ENCODE measurements around the gene CASZ1.

The CASZ1 gene

DNA sequence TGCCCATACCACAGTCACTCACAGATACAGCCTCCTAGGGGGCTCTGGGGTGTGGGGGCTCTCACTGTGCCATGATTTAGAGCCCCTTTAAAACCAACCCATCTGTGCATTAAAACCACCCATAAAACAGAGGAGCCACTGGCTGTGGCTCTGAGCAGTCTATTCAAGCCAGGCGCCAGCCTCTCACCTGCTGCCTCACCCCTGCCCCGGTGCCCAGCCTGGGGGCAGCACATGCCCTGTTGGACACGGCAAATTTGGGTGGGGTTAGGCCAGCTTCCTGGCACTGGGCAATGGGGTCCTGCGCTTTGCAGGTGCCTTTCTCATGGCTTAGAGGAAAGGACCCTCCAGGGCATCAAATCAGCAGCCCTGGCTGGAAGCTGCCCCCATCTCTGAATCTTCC is 73.1 kb downstream of the CASZ1 start:
- DNase-seq, result no peak

DNA sequence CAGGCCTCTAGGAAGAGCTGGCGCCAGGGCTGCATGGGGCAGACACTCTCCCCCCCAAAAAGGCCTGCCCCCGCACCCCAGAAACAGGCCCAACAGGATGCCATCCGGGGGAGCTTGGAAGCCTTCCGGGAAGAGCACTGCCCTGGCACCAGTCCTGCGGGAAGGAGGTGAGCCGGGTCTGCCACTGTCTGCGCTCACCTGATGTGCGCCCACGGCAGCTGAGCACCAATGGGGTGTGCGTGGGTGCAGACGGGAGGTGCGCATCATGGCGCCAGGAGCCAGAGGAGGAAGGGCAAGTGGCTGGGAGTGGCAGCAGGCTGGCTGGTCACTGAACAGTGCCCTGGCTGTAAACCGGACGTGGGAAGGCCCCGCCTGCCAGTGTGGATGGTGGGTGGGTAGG is 73.6 kb downstream of the CASZ1 start:
- no peak for DNase-seq

DNA sequence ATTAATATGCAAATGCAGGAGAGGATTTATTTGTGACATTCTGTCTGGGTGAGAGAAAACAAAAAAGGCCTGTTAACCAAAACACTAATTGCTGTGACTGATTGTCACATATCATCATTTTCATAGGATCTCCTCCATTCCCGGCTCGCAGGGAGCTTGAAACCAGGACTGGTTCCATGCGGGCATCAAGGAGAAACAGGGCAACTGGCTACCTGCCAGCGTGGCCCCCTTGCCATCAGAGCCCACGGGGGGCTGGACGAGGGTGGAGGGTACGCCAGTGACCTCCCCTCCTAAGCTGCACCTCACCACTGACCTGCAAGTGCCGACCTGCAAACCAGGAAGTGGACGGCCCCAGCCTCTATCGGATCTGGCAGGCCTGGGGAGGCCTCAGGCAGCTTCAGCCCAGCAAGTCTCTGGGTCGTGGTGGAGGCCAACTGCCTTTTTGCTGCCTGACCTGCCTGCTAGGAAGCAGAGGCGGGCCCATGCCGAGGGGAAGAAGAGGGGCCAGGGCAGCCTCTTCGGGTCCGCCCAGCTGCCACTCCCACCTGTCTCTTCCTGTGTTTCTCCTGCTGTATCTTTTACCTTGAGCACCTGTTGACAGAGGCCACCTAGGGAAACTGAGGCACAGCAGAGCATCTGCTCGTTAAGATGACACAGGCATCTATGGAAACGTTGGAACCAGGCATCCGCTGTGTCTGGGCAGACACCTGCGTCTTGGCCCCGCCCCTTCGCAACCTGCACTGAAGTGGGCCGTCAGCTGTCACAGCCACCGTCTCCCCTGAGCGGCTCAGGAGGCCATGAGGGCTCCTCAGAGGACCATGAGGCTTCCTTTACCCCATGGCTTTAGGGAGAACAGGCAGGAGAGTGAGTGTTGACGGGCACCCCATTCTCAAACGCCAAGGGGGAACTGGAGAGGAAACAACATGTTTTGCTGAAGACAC is 74.8 kb downstream of the CASZ1 start:
- no peak for DNase-seq

DNA sequence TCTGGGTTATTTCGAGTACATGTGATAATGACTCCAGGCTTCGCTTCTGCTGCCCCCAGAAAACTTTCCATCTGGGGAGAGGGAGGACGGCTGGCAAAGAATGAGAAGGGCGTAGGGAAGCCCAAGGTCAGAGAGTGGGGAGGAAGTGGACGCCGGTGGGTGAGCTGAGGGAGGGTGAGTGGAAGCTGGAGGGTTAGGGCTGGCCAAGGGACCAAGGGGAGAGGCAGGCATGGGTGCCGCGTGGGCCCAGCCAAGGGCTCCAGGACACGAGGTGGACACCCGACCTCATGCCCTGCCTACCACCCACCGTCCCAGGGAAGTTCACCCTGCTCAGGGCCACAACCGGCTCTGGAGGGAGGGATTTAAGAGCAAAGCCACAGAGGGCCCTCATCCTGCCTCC is 75.8 kb downstream of the CASZ1 start:
- DNase-seq, result no peak

DNA sequence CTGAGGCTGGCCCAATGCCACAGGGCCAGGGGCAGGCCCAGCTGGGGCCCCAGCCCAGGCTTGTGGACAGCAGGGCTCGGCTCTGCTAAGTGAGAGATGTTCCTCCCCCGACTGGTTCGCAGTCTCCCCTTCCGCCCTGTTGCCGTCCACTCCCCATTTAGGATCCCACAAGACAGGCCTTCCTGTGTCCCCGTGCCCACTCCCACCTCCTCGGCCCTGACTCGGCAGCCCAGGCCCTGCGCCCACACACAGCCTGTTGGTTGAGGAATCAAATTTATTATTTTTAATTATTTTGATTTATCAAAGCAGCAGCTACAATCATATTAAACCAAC is 78.4 kb downstream of the CASZ1 start:
- DNase-seq, result no peak

DNA sequence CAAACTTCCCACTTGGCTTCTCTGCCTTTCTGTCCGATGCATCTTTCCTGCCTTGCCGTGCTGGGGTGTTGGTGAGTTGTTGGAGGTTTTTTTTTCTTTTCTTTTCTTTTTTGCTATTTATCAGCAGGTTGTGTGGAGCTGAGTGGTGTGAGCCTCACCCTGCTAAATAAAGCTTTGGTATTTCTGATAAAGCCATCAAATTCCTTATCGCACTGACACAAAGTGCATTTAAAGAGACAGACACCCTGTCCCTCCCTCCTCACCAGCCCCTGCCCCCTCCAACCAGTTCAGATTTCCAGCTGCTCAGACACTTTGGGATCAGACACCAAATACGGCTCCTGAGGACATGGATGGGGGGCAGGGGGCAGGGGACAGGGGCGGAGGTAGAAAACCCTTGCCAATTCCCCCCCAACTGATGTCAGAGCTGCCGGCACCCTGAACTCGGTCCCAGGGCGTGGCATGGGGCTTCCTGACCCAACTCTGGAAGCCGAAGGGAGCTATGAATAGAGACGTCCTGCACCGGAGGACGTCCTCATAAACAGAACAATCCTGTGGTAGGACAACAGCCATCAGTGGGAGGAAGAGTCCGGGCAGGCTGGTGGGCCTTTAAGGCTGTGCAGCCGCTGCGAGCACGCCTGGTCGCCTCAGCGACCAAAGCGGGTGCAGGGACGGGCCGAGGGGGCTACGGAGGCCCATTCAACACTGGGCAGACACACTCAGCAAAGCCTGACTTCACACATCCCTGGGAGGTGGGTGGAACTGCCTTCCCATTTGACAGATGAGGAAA is 79.0 kb downstream of the CASZ1 start:
- DNase-seq, result no peak

DNA sequence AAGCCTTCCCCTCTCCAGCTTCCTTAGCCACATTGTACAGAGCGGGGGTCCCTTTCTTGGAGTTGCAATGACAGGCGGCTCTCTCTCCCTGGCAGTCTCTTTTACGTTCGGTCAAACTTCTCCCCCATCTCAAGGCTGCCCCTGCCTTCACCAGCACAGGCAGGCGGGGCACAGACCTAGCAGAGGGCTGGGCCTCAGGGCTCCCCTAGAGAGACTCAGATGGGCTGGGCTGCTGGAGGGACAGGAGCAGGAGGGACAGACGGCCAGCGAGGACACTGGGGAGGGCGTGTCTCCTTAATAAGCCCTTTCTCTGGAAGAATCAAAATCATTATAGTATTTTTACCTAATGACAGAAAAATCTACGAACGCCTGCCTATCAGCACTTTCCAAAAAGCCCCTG is 79.6 kb downstream of the CASZ1 start:
- DNase-seq, result no peak

DNA sequence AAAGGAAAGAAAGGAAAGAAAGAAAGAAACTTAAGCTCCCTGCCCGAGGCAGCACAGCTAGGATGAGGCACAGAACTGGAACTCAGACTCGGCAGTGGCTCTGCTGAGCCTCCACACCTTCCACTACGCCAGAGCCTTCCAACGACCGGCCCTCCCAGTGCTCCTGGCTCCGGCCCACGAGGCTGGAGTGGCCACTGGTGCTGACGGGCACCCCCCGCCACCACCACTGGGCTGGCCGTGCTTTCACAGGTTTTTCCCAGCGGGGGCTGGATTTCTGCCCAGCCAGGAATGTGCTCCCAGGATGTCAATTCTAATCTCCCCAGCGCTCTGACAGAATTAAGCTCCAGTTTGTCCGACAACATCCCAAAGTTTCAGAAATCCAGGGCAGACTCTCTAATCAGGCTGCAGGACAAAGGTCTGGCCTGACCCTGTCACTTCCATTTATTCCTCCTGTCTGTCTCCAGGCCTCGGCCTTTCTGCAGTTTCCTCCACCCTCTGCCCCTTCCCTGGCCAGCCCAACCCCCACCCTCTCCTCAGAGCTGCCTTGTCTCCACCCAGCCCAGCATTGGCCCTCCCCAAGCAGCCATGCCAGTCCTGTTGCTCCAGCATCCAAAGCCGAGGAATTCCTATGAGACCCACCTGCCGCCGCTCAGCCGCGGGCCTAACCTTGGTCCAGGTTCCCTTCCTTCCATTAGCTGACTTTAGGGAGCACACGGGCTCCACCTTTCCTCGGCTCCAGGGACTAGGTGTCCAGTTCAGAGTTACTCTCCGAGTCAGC is 81.9 kb downstream of the CASZ1 start:
- DNase-seq, result no peak

DNA sequence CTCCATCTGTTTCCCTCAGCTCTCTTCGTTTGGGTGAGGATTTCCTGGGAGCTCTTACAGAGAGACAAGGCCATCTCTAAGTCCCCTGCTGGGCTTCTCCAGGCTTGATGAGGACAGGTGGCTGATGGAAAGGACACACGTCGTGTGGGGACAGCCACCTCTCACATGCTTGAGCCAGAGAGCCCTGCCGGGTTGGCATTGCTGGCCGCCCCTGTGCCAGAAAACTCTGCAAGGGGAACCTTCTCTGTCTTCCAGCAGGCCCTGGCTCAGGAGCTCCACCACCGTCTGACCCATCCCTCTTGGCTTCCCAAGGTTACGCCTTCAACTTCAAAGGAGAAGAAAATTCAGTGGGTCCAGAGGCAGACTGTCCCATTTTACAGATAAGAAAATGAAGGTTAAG is 82.8 kb downstream of the CASZ1 start:
- DNase-seq, result no peak

DNA sequence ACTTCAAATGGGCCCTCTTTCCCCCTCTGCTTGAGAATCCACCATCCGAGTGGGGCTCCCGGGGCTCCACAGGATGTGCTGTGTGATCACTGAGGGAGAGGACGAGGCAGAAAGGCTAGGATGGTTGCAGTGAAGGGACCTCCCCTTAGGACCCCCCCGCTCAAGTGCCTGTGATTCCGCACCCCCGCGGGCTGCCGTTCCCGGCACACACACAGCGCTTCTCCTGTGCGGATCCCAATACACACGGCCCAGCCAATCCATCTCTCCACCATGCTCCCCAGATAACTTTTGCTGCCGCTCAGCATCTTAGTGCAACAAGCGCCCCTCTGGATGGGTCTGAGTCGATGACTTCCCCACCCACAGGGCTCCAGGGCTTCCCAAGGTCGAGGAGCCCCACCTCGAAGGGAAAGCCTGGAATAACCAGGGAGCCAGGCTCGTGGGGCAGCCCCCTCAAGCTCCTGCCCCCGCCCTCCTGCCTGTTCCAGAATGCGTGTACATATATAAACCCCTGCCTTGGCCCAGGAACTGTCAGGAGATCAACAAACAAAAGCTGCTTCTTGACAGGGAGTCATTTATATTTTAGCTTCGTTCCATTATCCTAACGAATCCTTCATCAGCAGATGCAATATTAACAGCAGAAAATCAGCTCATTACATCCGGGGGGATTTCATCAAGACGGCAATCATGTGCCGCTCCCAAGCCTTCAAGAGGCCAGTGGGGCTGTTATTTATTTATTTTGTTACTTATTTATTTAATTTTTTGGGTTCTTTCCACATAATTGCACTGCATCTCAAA is 83.7 kb downstream of the CASZ1 start:
- DNase-seq, result no peak

DNA sequence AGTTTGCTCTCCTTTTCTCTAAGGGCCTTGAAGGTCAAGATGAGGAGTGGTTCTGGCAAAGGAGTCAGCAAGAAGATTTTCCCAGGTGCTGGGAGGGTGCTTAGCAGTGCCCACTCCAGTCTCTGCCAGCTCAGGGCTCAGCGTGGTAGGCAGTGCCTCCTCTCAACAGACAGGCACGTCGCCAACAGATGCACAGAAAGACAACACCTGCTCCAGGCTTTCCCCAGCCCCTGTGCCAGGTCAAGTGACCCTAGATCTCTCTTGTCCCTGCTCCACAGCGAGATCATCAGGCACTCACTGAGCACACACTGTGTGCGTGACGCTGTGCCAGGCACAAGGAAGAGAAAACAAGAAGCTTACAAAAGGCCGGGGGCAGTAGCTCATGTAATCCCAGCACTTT is 86.0 kb downstream of the CASZ1 start:
- no peak for DNase-seq

DNA sequence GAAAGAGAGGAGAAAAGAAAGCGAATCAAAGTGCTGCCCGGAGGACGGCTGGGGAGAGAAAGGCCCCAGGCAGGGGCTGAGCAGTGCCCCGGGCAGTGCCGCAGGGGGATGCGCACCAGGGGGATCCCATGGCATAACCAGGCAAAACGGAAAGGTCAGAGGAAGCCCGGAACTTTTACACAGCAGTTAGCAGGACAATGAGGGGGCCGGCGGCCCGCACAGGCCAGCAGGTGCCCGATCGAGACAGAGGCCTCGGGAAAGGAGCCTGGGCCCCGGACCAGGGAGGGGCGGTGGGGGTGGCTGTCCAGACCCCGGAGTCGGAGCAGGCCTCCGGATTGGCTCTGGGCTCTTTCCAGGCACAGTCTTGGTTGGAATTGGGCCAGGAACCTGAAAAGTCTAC is 86.8 kb downstream of the CASZ1 start:
- DNase-seq, result no peak

DNA sequence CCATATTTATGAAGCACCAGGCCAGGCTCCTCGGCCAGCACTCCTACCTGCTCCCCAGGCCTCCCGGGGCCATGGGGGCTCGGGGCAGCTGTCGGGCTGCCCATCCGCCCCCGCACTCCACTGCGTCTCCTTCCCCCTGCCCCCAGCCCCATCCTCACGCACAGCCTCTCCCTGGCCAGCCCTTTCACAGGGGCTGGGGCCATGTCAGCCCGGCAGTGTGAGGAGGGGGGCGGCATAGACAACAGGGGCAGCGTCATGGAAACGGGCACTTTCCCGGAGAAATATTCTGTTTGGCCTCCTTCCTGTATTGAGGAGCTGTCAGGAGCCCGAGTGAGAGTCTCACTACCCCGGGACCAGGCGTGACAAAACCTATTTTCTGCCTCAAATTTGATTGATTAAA is 87.3 kb downstream of the CASZ1 start:
- DNase-seq, result no peak

DNA sequence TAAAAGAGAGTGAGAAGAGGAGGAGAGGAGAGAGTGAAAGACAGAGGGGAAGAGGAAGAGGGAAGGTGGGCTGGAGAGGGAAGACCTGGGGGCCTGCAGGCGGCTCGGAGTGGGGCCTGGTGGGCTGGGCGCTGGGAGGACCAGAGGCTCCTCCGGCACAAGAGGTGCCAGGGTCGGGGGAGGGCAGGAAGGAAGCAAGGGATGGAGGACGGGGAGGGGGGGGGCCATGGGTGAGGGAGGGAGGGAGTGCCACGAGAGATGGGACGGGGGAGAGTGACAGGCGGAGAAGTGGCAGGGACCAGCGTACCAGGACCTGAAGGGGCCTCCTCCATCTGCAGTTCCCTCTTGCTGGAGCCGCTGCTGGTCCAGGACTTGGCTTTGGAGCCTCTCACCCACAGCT is 87.7 kb downstream of the CASZ1 start:
- no peak for DNase-seq

DNA sequence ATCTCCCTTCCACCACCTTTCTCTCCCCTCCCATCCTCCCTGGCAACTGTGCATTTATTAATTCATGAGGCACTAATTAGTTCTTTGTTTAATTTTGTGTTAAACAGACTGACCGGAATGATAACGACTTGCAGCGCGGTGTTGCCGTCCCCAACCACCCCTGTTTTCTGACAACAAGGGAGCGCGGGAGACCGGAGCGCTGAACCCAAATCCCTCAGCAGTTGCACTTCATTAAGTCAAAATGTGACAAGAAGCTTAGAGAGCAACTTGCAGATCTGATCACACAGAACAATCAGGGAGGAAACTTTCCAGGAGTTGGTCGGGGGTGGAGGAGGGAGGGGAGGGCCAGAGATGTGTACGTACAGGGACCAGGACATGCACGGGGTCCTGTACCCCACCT is 89.2 kb downstream of the CASZ1 start:
- no peak for DNase-seq

DNA sequence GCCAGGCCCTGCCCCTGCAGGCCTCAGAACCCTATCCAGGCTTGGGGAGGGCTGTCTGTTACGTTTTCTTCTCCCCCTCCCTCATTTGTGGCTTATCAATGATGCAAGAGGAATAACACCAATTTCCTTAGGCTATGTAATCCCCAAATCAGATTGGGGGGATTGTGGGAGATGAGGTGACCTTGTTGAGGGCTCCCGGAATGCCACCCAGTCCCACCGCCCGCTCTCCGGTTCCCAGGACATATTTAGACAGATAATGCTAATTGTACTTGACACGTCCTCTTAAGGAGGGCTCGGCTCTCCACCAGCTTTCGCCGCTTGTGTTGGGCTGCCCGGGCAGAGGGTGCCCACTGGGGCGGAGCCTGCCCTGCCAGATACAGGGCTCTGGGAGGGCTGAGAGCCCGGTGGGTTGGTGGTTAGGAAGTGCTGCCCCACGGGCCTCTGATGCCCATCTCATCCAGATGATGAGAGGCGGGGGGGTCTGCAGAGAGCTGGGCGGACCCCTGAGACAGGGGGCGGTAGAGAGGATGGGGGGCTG is 90.0 kb downstream of the CASZ1 start:
- DNase-seq, result no peak

DNA sequence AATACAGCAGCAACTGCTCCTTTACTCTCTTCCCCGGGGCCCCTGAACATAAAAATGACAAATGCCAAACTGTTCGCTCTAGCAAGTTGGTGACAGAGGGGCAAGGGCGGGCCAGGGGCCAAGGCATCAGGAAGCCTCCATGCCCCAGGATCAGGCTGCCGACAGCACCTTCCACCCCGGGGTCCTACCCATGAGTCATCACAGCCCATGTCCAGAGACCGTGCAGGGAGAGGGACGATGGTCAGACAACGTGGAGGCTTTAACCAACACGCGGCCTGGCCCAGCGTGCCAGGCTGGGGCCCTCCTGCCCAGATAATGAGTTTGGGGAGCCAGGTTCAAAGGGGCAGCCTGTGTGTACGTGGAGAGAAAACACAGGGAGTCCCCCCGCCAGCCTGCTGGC is 90.5 kb downstream of the CASZ1 start:
- DNase-seq, result no peak

DNA sequence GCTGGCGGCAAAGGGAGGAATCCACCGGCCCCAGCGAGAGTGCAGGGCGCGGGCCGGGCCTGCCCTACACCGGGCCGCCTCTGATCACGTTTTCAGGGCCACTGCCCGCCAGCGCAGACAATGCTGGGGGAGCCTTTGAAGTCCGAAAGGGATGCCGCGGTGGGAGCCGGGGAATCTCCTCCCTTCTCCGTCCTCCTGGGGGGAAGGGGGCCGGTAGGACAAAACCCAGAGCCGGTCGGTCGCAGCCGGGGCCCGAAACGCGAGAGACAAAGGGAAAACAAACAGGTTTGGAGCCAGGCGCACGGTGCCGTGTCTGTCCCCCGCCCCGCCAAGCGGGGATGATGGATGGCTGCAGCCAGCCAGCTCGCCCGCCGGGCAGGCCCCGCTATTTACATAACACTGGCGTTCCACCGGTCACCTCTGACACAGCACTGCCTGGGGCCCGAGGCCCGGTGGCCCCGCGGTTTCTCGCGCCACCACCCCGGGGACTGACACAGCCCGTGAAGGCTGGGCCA is 92.0 kb downstream of the CASZ1 start:
- no peak for DNase-seq

DNA sequence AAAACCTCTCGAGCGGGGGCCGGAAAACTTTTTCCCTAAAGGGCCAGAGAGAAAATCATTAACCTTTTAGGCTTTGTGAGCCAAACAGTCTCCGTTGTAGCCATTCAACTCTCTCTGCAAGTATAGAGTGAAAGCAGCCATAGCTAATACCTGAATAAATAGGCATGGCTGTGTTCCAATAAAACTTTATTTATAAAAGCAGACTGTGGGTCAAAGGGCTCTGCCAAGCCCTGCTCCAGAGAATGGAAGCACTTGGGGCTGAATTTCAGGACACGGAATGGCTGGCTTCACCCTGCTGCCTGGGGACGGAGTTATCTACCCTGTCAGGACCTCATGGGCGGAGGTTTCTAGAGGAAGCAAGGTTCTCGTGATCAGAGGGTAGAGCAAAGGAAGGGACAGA is 92.7 kb downstream of the CASZ1 start:
- DNase-seq, result no peak

DNA sequence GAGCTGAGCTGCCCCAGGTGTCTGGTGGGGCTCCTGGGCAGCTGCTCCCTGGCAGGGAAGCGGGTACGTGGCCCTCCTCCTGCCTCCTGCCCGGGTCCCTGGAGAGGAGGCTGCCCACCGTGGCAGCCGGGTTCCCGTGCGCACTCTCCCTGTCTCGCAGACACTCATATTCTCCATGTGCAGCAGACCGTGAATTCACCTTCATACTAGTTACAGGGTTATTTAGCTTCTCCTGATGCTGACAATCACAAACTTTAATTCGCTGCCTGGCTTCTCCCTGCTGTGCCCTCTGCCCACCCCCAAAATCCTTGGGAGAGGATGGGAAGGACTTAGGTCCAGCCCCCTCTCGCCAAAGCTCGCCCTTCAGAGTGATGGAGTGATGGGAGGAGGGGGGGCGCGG is 95.3 kb downstream of the CASZ1 start:
- DNase-seq, result no peak

DNA sequence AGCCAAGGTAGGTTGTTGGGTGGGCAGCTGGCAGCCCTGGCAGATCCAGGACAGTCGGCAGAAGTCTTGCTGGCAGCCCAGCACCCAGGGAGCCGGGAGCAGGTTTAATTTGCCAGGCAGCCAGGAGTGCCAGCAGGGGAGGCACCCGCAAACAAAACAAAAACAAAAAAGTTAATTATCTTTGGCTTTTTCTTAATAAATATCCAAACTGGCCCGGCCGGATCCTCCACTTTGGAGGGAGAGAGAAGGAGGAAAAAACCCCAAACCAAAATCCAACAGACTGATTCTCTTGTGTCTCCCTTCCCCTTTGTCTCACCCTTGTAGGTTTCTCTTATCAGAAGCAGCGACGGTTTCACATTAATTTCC is 97.0 kb downstream of the CASZ1 start:
- DNase-seq, result no peak

DNA sequence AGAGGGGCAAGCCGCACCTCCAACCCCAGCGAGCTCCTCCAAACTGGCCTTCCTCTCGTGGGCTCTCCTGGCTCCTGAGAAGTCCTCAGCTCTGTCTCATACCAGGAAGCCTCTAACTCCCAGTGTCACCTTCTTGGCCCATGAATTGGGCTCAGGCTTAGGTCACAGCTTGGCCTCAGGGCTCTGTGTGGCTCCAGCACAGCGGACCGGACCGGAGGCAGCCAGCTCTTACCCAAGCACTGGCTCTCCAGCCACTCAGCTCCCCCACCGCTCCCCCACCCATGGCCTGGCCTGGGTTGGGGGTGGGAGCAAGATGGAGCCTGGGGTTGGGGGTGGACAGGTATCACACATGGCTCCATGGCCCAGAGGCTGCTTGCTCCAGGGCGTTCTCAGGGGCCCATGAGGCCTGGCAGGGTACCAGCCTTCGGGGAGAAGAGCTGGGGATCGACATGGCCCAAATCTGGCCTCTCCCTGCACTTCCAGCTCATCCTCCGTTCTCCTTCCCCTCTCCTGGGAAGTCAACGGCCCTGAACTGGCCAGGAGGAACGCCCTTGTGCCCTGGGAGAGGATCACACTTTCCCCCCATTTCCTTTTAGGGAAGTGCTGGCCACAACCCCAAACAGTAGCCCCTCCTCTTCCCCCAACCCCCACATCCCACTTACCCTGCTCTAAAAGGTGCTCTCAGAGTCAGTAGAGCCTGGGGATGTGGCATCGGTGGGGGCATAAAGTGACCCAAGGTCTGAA is 97.5 kb downstream of the CASZ1 start:
- DNase-seq, result no peak

Data from CD4-positive, alpha-beta T cell treated with Interleukin-4 for 1 hour (primary cell).